KMS-11 (cell line): ENCODE measurements around the gene UBE2L3.
"Not testable (repeated sequence)": the region's sequence is repeated elsewhere in the genome, so short reads cannot be mapped to it uniquely, and the experiment has no call there.

ENCODE experiments used
- H2AFZ ChIP-seq: fragments of 200-600 bp; sonication (generic); 2 replicates; pipeline ENCODE4 v1.6.1; 2016; ENCODE audit warnings: antibody characterized with exemption, mixed run types, low read depth
- H3K27ac ChIP-seq: fragments of 200-600 bp; sonication (generic); 2 replicates; pipeline ENCODE4 v1.6.1; 2016; ENCODE audit warnings: mild to moderate bottlenecking, mixed run types
- H3K27me3 ChIP-seq: fragments of 200-600 bp; sonication (generic); 2 replicates; pipeline ENCODE4 v1.6.1; 2017; ENCODE audit warnings: mild to moderate bottlenecking, low read depth, mixed run types, moderate library complexity; ENCODE audit not compliant: insufficient read depth
- H3K36me3 ChIP-seq: fragments of 200-600 bp; sonication (generic); 2 replicates; pipeline ENCODE4 v1.6.1; 2017; ENCODE audit warnings: mild to moderate bottlenecking, mixed run types; ENCODE audit not compliant: insufficient read depth
- H3K4me1 ChIP-seq: fragments of 200-600 bp; sonication (generic); 2 replicates; pipeline ENCODE4 v1.6.1; 2016; ENCODE audit warnings: mild to moderate bottlenecking, low read depth, mixed run types; ENCODE audit not compliant: poor library complexity, severe bottlenecking
- H3K4me2 ChIP-seq: fragments of 200-600 bp; sonication (generic); 2 replicates; pipeline ENCODE4 v1.7.0; 2016; ENCODE audit warnings: mild to moderate bottlenecking, mixed run types
- H3K4me3 ChIP-seq: fragments of 200-600 bp; sonication (generic); IDR thresholded peaks from 2 replicates; pipeline ENCODE4 v1.6.1; 2017; ENCODE audit warnings: low read depth, low read length, mixed read lengths; ENCODE audit not compliant: insufficient read depth
- H3K79me2 ChIP-seq: fragments of 200-600 bp; sonication (generic); 2 replicates; pipeline ENCODE4 v1.6.1; 2016; ENCODE audit warnings: low read depth, mixed run types; ENCODE audit not compliant: insufficient read depth
- H3K9ac ChIP-seq: fragments of 200-600 bp; sonication (generic); 2 replicates; pipeline ENCODE4 v1.6.1; 2016; ENCODE audit warnings: mild to moderate bottlenecking, mixed run types
- H4K20me1 ChIP-seq: fragments of 200-600 bp; sonication (generic); 2 replicates; pipeline ENCODE4 v1.6.1; 2016; ENCODE audit warnings: mild to moderate bottlenecking, mixed run types; ENCODE audit not compliant: insufficient read depth
- CTCF ChIP-seq: fragments of 200-600 bp; sonication (generic); conservative IDR thresholded peaks from 2 replicates; pipeline ENCODE4 v1.6.1; 2017; ENCODE audit warnings: low read depth, mild to moderate bottlenecking, antibody characterized with exemption, low read length, moderate library complexity, mixed read lengths

UBE2L3 gene

GRCh38 chr22:21594865-21595452, 27.4 kb downstream of the UBE2L3 start:
- H3K36me3 ChIP-seq = peaks cover 20% of the 10 kb centered on the region; the same call in 1 of the 2 replicates
- no peak overlapping the region for H3K27ac ChIP-seq
- H3K4me3 ChIP-seq = no peak overlapping the region
- H3K79me2 ChIP-seq = peaks cover 95% of the 10 kb centered on the region
- peaks cover 24% of the 10 kb centered on the region; the same call in 1 of the 2 replicates for H4K20me1 ChIP-seq
- H3K9ac ChIP-seq = no peak overlapping the region
- H3K27me3 ChIP-seq = no peaks in the 10 kb centered on the region
- H2AFZ ChIP-seq = no peak overlapping the region
- TF ChIP-seq CTCF = no peak
- H3K4me1 ChIP-seq = peaks cover 8% of the 10 kb centered on the region
- H3K4me2 ChIP-seq = no peak overlapping the region

- Histone ChIP-seq H3K36me3 (peaks cover 20% of the 10 kb centered on the region; the same call in 1 of the 2 replicates), H3K79me2 (peaks cover 95% of the 10 kb centered on the region)
- not testable (repeated sequence) for H3K9ac ChIP-seq, H3K4me2 ChIP-seq, H2AFZ ChIP-seq, H3K4me1 ChIP-seq, H3K27ac ChIP-seq, H4K20me1 ChIP-seq, H3K4me3 ChIP-seq, H3K27me3 ChIP-seq
These were observed 29.0 kb downstream of the UBE2L3 start for GRCh38 chr22:21596356-21597135.

- H4K20me1 ChIP-seq = peaks cover 6% of the 10 kb centered on the region; the same call in 1 of the 2 replicates
These were observed 30.8 kb downstream of the UBE2L3 start for GRCh38 chr22:21598302-21598701.

GRCh38 chr22:21599053-21599893, 31.8 kb downstream of the UBE2L3 start:
- Histone ChIP-seq H3K4me1 (no peaks in the 10 kb centered on the region), H4K20me1 (peaks cover 6% of the 10 kb centered on the region; the same call in 1 of the 2 replicates), H3K4me3 (no peak overlapping the region), H3K9ac (no peak overlapping the region), H3K79me2 (peaks cover 91% of the 10 kb centered on the region), H3K27ac (no peak overlapping the region), H2AFZ (no peak overlapping the region), H3K27me3 (no peaks in the 10 kb centered on the region), H3K4me2 (no peak overlapping the region), H3K36me3 (peaks cover 16% of the 10 kb centered on the region; the same call in 1 of the 2 replicates)
- no peak for TF ChIP-seq CTCF

More at GRCh38 chr22:21598302-21598701, 30.8 kb downstream of the UBE2L3 start:
- no peaks in the 10 kb centered on the region for H3K4me1 ChIP-seq
- H2AFZ ChIP-seq = no peak overlapping the region
- H3K27ac ChIP-seq = no peak overlapping the region
- H3K4me3 ChIP-seq = no peak overlapping the region
- no peak for TF ChIP-seq CTCF
- no peaks in the 10 kb centered on the region for H3K27me3 ChIP-seq
- peaks cover 20% of the 10 kb centered on the region; the same call in 1 of the 2 replicates for H3K36me3 ChIP-seq
- H3K4me2 ChIP-seq = no peak overlapping the region
- no peak overlapping the region for H3K9ac ChIP-seq
- peaks cover 96% of the 10 kb centered on the region for H3K79me2 ChIP-seq
